SU-DHL-6 (cell line): Measurements from ENCODE around the gene HOXA6.

Source experiments
- CTCF ChIP-seq: fragments of 200-600 bp; sonication (generic); IDR thresholded peaks from one replicate; pipeline ENCODE4 v1.5.1; 2017; ENCODE audit warnings: antibody characterized with exemption, mild to moderate bottlenecking, low read length, moderate library complexity; ENCODE audit not compliant: insufficient read depth, poor library complexity, severe bottlenecking
- EZH2phosphoT487 ChIP-seq: fragments of 200-600 bp; sonication (generic), shearing (Covaris generic); conservative IDR thresholded peaks from 2 replicates; pipeline ENCODE4 v1.6.1; 2018; ENCODE audit warnings: mild to moderate bottlenecking, antibody characterized with exemption, low read length, moderate library complexity, mixed read lengths

DNA sequence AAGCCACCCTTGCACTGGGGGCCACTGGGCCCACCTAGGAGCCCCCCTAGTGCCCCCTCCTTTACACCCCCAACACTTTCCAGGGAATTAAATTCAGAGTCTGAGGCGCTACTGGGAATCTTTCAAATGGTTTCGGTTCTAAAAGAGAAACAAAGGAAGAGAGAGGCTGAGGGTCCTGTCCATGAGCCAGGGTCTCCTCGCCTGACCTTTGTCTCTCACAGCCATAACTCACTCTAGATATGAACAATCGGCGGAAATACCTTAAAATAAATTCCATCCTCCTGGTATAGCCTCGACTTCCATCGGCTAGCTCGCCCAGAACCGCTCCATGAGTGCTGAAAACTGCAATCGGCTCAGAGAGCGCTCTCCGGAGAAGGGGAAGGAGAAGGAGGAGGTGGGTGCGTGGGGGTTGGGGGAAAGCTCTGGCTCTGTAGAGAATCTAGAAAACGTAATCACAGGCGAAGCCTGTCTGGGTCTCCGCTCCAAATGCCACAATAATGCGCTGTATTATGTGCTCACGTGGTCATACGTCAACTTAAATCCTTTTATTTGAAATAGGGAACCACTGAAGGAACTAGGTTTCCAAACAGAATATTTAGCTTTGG is 29.6 kb downstream of the HOXA6 start:
- TF ChIP-seq CTCF (no peak), EZH2phosphoT487 (no peak)
